SKM-1 (cell line): ENCODE results near the gene TRABD2B.

ENCODE experiments used
- DNase-seq: peaks from one replicate; lab custom pipeline; 2025; ENCODE audit not compliant: unreplicated experiment; lab: John Stamatoyannopoulos, UW

Gene TRABD2B

GRCh38 chr1:47742890-47743760 is 254.1 kb downstream of the TRABD2B start:
- DNase-seq: no peak

- no peak for DNase-seq
These were observed 258.5 kb downstream of the TRABD2B start for GRCh38 chr1:47738560-47739182.

- no peak for DNase-seq
These were observed 264.7 kb downstream of the TRABD2B start for GRCh38 chr1:47732489-47732888.

GRCh38 chr1:47731730-47732129 is 265.5 kb downstream of the TRABD2B start:
- no peak for DNase-seq

- no peak for DNase-seq
These were observed 267.5 kb downstream of the TRABD2B start for GRCh38 chr1:47729685-47730084.

GRCh38 chr1:47727697-47728085 is 269.5 kb downstream of the TRABD2B start:
- no peak for DNase-seq

GRCh38 chr1:47727051-47727696 is 270.0 kb downstream of the TRABD2B start:
- DNase-seq: no peak

GRCh38 chr1:47725992-47726855 is 271.0 kb downstream of the TRABD2B start:
- DNase-seq: peak; percentile 61

- no peak for DNase-seq
These were observed 271.6 kb downstream of the TRABD2B start for GRCh38 chr1:47725511-47725991.

GRCh38 chr1:47725000-47725473 is 272.1 kb downstream of the TRABD2B start:
- no peak for DNase-seq

GRCh38 chr1:47724432-47724999 is 272.7 kb downstream of the TRABD2B start:
- no peak for DNase-seq

GRCh38 chr1:47722909-47723580 is 274.1 kb downstream of the TRABD2B start:
- DNase-seq: no peak

GRCh38 chr1:47722101-47722500 is 275.1 kb downstream of the TRABD2B start:
- no peak for DNase-seq

- DNase-seq: no peak
These were observed 277.1 kb downstream of the TRABD2B start for GRCh38 chr1:47720111-47720510.

- DNase-seq: no peak
These were observed 279.8 kb downstream of the TRABD2B start for GRCh38 chr1:47717341-47717740.

GRCh38 chr1:47713975-47714767 is 283.0 kb downstream of the TRABD2B start:
- no peak for DNase-seq

GRCh38 chr1:47713333-47713953 is 283.7 kb downstream of the TRABD2B start:
- DNase-seq: no peak

GRCh38 chr1:47712596-47713299 is 284.4 kb downstream of the TRABD2B start:
- no peak for DNase-seq
